Mesenteric fat pad (tissue), 1 donor: ENCODE data around the gene DCC. TPM values are rescaled to one million over a fixed set of nuclear protein-coding genes. Genes with fewer than 3 reads are reported as not detected.

Experiments used
- DNase-seq: peaks from one replicate; pipeline ENCODE4 v3.0.0-alpha.2; 2020; ENCODE audit warnings: low spot score
- total RNA-seq: library from RNA; stranded (reverse); fragmentation: NEBNext Ultra II Directional; extraction: Animal tissue kit (Norgen Biotek cat#: 25700); gene quantifications from one replicate; pipeline ENCODE4 v1.2.1, GENCODE V29; 2021
- donor health status: DM: yes; HTN: yes; CAD: no.

Gene DCC
- total RNA-seq, 1 donor from 2014 or later: 0.42 TPM

DNA sequence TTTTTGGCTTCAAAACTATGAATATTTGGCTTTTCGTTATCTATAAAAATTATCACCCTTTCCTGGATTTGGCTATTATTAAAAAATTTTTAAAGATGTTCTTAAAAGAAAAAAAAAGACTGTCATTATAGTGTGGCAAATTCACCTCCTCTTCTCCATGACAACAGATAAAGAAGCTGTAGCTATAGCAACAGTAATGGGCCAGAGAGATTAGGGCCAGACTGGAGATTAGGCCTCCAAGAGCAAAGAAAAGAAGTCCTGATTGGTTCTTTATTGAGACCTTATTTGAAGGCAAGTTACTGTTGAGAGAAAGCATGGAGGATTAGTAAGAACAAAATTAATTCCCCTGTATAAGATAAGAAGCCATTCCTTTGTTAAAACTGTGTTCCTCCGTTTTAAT, 812.5 kb downstream of the DCC start:
- DNase-seq: no peak

DNA sequence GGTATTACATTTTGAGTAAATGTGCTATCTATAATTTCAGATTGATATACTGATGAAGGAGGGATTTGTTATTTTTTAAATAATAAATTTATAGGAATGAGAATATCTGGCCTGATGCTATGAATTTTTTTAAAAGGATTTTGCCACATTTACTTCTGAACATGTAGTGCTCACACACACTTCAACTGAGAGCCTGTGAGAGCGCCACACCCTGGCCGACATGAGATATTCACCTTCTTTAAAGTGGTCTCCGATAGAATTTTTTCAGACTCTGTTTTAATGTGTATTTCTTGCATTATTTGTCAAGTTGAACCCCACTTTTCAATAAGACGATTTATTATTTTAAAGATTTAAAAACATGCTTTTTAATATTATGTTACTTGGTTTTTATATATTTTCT, 813.3 kb downstream of the DCC start:
- DNase-seq: no peak

DNA sequence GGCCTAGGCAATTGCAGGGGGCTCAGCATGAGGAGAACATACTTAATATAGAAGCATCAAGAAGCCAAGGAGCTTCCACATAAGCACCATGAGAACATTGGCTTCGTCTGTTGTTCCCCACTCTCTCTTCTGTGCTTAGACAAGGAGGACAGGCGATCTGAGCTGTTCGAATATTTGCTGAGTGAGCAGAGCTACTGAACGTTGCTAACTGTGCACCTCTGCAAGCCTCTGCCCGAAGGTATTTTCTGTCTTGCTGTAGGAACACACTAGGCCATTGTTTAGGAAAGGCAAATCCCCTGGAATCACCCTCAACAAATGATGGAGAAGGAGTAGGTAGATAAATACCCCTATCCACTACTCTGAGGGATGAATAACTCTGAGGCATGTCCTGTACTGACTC, 813.8 kb downstream of the DCC start:
- DNase-seq: no peak

DNA sequence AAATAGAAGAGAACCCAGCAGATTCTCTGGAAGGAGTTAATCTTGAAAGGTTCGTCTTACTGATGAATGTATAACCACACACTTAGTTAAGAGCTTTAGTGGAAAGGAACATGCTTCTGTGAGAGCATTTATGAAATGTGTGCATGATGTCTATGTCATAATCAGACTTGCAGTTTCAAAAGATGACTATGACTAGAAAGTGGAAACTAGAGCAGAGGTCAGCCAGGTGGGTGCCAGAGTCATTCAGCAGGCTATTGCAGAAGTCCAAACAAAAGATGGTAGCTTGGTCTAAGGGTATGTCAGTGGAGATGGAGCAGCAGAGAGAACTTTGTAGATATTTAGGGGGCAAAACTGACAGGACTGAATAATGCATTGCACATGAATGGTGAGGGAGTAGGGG, 825.8 kb downstream of the DCC start:
- no peak for DNase-seq

DNA sequence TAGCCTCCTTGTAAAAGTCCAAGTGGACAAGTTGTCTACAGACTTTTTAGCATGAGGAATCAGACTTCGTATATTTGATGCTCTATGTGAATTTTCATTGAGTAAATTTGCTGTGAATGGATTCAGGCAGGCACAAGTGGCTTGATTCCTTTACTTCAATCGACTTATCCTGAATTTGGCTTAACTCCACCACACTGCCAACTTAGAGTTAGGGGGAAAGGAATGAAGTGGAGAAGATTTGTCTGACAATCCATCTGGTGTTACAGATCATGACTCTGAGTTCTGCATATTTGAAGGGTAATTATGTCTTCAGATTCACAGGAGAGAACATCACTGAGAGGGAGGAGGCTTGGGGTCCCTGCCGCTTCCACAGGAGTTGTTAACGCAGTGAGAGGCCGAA, 829.3 kb downstream of the DCC start:
- no peak for DNase-seq

GRCh38 chr18:53191634-53192033, 851.6 kb downstream of the DCC start:
- DNase-seq: no peak

GRCh38 chr18:53193870-53194269, 853.9 kb downstream of the DCC start:
- DNase-seq: no peak

- DNase-seq: no peak
Measured at GRCh38 chr18:53219853-53220252, 879.9 kb downstream of the DCC start.

GRCh38 chr18:53224128-53224778, 884.3 kb downstream of the DCC start:
- no peak for DNase-seq

GRCh38 chr18:53225567-53226325, 885.7 kb downstream of the DCC start:
- no peak for DNase-seq

DNA sequence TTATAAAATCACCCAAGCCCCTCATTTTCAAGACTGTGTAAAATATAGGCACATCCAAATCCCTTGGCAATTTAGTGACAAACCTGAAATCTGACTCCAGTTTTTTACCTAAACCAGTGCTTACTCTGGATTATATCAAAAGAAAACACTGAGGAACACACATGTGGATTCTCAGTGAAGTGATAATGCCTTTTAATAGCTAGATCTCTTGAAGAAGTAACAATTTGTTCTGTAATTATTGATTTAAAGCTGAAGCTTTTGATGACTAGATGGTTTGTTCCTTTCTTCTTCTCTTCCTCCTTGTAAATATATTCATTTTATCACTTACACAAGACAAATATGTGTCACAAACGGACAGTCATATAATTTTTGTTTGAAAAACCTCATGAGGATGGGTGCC, 894.6 kb downstream of the DCC start:
- no peak for DNase-seq

GRCh38 chr18:53241161-53241560, 901.2 kb downstream of the DCC start:
- no peak for DNase-seq

DNA sequence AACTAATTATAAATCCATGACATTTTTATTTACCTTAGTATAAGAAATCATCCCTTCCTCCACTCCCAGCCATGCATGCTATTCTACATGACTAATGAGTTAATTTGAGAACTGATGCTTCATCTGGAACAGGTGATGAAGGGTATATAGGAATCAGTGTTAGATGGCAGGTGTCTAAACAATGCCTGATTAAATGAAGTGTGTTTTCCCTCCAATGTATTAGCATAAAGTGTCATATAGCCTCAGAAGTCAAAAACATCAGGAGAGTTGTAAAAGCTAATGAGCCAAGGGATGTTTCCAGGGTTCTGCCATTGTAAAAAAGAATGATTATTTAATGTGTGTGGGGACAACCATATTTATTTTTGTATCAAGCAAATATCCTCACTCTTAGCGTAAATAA, 913.8 kb downstream of the DCC start:
- no peak for DNase-seq

DNA sequence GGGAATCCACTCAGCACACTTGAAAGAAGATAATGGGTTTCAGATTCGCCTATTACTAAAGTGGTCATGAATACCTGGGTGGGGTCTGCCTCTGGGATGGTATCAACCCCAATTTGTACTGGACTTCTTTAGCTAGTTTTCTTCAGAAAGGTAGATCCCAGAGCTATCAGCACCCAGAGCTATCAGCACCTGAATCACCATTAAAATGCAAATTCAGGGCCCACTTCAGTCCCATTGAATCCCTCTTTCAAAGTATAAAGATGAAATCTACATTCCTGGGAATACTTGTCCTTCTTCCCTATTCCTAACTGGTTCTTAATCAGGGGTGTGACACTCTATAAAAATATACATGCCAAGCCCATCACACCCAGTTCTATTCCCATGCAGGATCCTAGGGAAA, 914.3 kb downstream of the DCC start:
- no peak for DNase-seq

- no peak for DNase-seq
Measured at GRCh38 chr18:53261241-53261640, 921.2 kb downstream of the DCC start.

- DNase-seq: no peak
Measured at GRCh38 chr18:53266850-53267249, 926.9 kb downstream of the DCC start.

DNA sequence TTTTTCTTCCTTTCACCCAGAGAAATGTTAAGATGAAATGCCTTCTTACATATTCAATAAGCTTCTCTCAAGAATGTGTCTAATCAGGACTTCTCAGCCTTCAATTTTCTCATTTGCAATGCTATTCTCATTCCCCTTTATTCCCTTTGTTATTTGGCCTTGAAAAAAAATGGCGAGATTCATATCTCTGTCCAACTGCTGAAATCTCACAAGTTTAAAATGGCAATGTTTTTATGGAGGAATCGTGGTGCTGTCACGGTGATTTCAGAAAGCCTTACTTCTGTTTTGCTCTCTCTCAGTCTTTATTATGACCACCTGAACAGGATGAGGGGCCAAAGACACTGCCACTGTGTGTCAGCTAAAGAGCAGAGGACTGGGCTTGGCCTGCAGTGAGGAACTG, 928.5 kb downstream of the DCC start:
- DNase-seq: no peak

DNA sequence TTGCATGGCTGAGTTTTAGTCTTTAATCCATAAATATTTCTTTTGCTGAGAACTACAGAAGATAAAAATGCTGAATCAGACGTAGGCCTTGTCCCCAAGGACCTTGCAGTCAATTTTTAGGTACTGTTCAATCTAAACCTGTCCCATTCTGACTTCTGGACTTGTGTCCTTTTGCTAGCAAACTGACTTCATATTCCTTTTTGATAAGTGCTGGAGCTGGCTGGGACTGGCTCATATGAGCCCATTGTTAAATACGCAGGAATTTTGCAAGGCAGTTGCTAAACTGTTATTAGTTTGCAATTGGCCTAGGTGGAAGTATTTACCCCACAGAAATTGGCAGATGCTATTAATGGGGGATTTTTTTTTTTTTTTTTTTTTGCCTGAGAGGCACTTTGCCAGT, 941.4 kb downstream of the DCC start:
- DNase-seq: no peak

DNA sequence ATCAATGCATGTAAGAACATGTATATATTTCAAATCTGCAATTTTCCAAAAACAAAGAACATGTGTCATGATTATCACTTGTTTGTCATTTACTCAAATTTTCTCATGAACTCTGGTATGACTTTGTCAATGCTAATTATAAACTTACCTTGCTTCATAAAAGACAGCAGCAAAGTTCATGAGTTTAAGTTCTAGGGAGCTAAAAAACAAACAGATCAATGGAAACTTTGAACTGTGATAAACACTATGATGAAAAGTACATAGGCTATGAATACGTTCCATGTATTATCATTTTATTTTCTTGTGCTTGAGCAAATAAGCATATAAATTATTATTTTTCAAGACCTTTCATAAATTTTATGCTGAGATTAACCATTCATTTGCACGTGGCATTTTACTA, 943.7 kb downstream of the DCC start:
- DNase-seq: no peak

DNA sequence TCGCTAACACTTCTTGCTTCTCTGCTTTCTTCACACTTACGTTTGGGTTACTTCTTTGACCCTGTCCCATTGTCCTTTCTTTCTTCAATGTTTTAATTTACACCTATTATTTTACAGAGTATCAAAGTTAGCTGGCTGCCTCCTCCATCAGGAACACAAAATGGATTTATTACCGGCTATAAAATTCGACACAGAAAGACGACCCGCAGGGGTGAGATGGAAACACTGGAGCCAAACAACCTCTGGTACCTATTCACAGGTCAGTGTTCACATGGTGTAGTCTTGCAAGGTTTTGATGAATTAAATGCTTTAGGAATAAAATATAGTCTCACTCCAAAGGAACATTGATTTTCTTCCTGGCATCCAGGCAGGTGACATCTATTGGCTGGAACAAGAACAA, 965.5 kb downstream of the DCC start:
- DNase-seq: no peak

- DNase-seq: no peak
Measured at GRCh38 chr18:53319628-53320027, 979.6 kb downstream of the DCC start.

GRCh38 chr18:53322163-53322562, 982.2 kb downstream of the DCC start:
- DNase-seq: no peak

- no peak for DNase-seq
Measured at GRCh38 chr18:53324353-53324752, 984.4 kb downstream of the DCC start.
